Lower leg skin (tissue), 3 donors: Measurements from ENCODE around the gene KDM7A.

Experiments
- POLR2A ChIP-seq, 2 donors: fragments of 450-650 bp; IDR thresholded peaks; one replicate each; pipeline ENCODE4 v1.6.1; 2016 to 2017; ENCODE audit warnings: antibody characterized with exemption in 2 of 2, mild to moderate bottlenecking in 1 of 2, moderate library complexity in 1 of 2
- TF ChIP-seq, protein P1 (sequence below), 3 donors: fragments of 450-650 bp; IDR thresholded peaks; one replicate each; pipeline ENCODE4 v1.5.1; 2016; ENCODE audit warnings: antibody characterized with exemption in 3 of 3, mild to moderate bottlenecking in 3 of 3, moderate library complexity in 2 of 3

DNA sequence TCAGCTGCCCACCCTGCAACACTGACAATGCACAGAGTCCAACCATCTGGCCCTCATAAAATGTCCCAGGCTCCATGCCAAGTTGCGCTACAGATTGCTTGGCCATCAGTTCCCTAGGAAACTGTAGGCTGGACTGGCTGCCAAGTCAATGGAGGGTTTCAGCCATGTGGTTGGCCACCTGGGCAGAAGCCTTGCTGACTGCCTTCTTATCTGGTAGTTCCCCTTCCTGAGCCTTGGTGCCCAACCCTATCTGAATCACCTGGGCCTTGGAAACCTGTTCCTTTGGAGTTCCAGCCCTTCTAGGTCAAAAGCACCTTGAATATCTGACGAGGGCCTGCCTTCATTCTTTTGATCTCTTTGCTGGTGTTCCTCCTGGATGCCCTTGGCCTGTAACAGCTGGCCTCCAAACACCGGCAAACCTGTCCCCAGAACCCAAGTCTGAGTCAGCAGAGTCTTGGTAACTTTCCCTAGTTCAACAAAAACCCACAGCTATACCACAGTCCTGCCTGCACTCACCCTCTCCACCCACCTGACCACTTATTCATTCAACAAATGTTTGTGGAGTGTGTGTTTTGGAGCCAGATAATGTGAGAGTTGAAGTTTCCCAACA lies 37.4 kb upstream of the KDM7A start:
- no peak for TF ChIP-seq POLR2A (IDR thresholded peaks at IDR 0.05)
- TF ChIP-seq, protein P1, sequence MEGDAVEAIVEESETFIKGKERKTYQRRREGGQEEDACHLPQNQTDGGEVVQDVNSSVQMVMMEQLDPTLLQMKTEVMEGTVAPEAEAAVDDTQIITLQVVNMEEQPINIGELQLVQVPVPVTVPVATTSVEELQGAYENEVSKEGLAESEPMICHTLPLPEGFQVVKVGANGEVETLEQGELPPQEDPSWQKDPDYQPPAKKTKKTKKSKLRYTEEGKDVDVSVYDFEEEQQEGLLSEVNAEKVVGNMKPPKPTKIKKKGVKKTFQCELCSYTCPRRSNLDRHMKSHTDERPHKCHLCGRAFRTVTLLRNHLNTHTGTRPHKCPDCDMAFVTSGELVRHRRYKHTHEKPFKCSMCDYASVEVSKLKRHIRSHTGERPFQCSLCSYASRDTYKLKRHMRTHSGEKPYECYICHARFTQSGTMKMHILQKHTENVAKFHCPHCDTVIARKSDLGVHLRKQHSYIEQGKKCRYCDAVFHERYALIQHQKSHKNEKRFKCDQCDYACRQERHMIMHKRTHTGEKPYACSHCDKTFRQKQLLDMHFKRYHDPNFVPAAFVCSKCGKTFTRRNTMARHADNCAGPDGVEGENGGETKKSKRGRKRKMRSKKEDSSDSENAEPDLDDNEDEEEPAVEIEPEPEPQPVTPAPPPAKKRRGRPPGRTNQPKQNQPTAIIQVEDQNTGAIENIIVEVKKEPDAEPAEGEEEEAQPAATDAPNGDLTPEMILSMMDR (IDR thresholded peaks at IDR 0.05) = no peak
